ENCODE results near the gene ATG13.

Gene ATG13

DNA sequence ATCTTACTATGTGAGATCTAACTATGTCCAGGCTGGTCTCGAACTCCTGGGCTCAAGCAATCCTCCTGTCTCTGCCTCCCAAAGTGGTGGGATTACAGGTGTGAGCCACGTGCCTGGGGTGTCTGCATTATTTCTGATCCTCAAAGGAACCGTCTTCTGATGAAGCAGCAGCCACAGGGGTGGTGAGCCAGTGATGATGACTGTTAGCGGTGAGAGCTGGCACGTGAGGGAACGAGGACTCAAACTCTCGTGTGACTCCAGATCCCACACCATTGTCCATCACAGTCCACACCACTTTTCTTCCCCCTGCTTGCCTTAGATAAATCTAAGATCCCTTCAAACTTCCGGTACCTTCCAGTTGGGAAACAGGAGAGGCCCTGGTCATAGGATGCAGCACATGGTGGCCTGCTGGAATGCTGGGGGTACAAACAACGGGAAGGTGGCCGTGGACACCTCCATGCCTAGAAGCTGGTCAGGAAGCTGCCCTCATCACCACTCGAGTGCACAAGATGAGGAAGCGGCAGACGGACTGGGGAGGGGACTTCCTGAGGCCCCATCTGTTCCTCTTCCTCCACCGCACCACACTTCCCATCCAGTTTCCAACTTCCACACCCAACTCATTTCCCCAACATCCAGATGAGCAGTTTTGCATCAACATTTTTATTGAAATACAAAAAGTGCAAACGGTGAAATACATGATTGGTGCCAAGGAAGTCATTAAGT, 59.2 kb downstream of the ATG13 start:
- DNase-seq: no peak

DNA sequence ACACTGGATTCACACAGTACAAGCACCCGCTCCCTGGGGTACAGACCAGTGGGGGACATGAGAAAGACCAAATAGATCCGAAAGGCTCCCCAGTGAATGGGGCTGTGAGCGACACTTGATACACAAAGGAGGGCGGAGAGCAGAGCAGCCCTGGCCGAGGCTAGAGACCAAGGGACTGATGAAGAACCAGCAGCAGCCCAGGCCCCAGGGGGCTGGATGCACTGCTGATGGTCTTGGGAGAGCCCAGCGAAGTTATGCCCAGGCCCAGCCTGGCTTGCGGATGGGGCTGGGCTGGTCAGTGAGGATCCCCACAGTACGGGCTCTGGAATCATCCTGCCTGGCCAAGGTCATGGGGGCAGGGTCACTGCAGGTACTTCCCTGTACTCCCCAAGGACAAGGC, 59.8 kb downstream of the ATG13 start:
- DNase-seq: no peak

DNA sequence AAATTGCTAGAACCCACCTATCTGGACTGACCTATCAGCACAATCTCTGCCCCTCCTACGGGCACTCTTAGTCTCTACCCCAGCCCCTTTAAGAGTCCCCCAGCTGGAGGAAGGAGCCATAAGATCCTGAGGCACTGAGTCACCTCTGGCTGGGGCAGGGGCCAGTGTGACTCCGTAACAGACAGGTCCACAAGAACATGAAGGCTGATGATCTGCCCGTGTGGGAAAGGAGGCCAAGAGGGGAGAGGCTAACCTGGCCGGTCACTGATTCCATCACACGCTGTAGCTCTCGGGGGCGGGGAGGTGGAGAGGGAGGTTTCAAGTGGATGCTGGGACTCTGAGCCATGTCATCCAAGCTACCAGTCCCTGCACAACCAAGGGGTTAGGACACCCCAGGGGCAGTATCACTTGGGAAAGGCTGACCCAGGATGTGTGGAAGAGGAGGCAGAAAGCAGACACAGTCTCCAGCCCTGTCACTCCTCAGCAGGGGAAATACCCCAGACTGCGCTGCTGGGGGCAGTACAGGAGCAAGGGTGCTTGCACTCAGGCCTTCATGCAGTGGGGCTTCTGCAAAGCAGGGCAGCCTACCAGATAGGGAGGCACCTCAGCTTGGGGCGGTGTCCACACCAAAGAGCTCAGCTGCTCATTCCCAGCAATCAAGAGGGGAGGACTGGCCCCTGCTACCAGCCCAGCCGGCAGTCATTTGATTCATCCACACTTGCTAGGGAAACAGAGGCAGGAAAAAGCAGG, 60.8 kb downstream of the ATG13 start:
- DNase-seq: no peak

DNA sequence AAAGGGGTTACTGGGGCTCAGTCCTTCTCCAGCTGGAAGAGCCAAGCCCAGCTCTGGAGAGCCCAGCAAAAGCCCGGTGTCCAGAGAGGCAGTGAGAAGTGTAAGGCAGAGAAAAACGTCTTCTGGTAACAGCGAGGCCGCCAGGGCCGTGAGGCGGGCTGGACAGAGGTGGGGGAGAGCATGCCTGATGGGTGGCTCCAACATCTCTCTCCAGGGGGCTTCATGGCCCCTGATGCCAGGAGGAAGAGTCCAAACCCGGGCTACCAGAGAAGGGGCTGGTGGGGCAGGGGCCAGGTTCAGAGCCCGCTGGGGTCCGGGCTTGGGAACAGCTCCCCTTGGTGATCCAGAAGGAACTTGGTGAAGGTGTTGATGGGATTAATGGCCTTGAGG, 61.4 kb downstream of the ATG13 start:
- no peak for DNase-seq

DNA sequence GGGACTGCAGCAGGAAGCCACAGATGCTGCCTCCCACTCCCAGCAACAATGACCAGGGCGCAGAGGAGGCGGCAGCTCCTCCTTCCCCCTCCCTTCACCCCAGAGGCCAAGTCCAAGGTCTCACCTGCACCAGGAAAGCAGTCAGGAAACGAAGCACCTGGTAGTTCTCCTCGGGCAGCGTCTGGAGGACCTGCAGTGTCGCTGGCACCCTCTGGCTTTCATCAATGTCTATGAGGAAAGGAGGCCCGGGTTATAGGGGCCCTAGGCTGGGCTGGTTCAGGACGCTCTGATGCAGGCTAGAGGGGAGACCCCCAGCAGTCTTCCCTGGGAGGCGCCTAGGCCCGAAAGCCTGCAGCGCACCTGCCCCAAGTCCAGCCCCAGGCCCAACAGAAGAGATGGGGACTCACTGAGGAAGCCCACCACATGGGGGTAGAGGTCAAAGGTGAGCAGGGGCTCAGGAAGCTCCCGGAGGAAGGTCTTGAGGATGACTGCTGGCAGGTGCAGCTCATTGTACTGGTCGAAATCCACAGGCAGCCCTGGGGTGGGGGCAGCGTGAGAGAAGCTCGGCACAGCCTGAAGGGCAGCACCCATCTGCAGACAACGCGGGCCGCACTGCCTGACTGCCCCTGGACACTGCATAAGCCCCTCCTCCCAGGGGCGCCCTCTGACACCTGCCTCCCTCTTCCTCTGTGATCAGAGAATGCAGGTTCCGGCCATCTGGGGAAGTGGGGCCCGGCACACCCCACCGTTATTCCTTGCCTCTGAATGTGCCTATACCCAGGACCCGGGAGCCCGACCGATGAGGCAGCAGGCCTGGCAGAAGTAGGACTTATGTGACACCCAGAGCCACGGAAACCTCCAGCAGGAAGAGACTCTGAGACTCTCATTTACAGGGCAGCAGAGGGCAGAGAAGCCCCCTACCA, 62.1 kb downstream of the ATG13 start:
- no peak for DNase-seq

DNA sequence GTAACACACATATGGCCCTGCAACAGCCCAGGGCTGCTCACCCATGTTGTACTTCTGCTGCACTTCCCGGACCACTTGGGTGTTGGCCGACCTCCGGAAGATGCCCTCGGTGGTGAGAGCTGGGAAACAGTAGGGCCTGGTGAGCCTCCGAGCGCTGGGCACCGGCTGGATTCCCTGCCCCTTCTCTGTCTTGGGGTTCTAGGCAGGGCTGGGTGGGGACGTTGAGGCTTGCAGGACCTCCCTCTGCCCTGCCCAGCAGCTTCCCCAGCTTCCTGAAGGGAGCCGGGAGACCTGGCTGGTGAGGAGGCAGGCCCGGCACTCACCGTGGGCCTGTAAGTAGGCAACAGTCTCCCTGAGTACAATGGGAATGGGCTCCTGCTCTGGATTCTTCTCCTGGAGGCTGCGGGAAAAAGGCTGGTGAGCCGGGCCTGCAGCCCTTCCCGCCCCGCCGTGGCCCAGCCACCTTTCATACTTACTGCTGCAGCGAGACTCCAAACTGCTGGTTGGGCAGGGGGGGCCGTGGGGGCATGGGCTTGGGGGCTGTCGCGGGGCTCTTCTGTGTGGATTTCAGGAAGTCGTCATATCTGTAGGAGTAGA, 62.9 kb downstream of the ATG13 start:
- no peak for DNase-seq

DNA sequence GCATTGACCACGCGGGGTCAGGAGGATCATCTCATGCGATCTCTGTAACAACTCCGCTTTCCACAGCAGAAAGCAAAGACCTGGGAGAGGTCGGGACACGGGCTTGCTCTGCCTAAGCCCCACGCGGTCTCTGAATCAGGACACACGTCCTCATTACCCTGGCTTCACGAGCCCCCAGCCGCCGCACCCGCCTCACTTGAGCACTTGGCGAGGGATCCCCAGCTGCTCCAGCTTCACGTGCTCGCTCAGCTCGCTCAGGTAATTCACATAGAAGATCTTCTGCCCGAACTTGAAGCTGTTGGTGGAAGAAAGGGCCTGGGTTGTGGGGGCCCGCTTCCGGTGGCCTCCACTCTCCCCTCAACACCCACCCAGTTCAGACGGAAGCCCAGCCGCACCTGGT, 63.5 kb downstream of the ATG13 start:
- no peak for DNase-seq

DNA sequence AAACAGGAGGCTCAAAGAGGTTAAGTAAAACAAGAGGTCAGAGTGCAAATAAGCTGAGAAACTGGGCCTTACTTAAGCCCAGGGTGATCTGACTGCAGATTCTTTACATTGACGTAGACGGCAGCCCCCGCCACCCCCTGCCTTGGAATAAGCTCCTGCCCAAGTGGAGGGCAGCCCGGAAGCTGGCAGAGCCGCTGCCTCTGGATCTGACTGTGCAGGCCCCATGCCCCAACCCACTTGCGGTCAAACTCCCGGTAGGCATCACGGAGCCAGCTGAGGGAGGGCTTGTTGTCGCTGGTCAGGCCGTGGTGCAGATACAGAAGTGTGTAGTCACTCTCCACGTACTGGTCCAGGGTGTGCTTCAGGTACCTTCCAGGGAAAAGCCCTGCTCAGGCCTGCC, 64.5 kb downstream of the ATG13 start:
- DNase-seq: no peak

DNA sequence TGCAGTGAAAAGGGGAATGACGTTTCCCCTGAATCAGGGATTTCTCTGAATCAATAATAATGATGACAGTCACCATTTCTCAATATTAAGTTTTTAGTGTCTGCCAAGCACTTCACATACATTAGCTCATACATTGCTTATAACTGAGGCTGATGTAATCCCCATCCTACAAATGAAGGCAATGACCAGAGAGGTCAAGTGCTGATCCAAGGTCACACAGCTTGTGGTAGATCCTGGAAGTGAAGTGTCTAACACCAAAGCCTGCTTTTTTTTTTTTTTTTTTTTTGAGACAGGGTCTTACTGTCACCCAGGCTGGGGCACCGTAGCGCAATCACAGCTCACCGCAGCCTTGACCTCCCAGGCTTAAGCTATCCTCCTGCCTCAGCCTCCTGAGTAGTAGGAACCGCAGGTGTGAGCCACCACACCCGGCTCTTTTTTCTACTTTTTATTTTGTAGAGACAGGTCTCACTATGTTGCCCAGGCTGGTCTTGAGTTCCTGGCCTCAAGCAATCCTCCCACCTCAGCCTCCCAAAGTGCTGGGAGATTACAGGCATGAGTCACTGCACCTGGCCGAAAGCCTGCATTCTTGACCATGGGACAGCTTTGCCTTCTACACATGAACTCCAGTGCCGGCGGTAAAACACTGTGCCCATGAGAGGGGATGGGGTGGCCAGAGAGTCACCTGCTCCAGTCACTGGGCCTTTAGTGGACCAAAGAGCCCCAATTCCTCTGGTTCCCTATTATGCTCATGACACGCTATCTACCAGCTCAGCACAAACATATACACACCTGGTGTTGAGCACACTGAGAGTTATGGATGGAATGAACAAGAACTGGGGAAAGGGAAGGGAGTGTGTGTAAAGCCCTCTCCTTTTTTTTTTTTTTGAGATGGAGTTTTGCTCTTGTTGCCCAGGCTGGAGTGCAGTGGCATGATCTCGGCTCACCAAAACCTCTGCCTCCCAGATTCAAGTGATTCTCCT, 65.7 kb downstream of the ATG13 start:
- no peak for DNase-seq

DNA sequence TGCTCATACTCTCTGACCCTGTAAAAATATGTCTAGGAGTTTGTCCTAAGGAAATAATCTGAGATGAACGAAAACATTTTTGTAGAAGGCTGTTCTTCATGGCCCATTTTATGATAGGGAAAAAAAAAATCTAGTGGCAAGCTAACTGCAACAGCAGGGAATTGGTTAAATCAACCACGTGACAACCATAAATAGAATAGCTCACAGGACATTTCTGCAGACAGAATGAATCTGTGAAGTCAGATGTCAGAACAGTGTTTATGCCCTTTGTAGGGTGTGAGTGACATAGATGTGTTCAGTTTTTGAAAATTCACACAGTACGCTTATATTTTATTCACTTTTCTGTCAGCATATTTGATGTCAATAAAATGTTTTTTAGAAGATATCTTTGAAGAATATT, 67.0 kb downstream of the ATG13 start:
- no peak for DNase-seq

DNA sequence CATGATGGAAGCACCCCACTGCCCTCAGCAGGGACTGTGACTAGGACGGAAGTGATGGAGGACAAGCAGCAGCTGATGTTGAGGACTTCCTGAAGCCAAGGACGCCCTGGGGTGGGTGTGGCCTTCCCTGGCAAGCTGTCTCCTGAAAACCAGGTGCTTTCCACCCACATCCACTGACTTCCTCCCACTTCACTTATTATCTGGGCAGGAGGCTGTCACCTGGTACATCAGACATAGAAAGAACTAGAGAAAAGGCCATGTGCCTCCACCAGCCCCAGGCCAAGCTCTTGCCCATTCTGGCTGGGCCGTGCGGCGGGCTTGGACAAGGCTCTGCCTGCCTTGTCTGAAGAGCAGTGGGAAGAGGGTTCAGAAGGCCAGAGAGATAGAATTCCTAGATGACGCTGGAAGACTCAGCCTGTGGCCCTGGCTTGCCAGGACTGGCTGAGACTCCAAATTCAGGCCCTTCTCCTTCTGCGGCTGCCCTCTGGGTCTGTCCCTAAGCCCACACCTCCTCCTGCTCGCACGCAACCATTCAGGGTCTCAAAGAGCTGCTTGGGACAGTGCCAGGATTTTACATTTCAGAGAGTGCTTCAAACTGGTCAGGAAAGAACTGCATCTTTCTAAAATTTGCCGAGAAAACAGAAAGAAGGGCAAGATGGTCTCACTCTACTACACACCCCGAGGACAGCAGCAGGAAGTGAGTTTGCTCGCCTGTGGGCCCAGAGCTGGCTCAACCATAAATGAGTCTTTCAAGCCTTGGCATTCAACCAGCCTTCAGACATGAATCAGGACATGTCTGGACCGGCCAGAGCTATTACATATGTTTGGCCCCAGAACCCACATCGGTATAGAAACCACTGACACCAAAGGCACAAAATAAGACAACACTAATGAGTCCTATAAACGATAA, 69.8 kb downstream of the ATG13 start:
- no peak for DNase-seq

DNA sequence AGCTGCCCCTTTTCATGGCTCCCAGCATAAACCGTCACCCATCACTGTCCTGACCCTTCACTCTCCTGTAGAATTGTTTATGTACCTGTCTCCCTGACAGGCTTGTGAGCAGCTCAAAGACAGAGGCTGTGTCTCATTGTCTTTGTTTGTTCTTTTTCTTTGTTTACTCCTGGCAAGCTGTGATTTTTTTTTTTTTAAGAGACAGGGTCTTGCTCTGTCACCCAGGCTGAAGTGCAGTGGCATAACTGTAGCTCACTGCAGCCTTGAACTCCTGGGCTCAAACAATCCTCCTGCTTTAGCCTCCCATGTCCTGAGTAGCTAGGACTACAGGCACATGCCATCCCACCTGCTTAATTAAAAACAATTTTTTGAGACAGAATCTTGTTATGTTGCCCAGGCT, 73.3 kb downstream of the ATG13 start:
- DNase-seq: no peak

DNA sequence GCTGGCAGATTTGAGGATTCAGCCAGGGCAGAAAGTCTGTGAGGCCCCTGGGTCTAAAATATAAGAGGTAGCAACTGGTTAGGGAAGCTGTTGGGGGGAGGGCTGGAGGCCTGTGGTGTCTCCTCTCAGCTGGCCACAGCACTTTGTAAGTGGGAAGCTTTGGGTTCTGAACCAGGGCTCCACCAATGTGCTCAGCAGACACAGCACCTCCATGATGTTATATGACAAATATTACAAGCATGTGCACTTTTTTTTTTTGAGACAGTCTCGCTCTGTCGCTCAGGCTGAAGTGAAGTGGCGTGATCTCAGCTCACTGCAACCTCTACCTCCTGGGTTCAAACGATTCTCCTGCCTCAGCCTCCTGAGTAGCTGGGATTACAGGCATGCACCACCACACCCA, 75.1 kb downstream of the ATG13 start:
- DNase-seq: no peak

DNA sequence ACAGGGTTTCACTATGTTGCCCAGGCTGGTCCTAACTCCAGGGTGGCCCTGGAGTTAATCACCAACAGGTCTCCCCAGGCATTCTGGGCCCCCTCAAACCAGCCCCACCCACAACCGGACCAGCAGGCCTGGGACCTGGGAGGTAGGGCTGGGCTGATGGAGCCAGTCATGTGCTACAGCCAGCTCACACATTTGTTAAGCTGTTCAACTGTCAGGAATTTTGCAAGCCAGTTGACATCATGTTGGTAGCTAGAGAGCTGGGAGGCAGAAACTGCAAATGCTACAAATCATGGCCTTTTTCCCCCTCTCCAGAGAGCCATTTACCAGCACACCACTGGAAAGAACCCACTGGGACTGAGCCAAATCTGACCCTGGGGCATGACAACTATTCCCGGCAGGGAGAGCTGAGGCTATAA, 76.3 kb downstream of the ATG13 start:
- no peak for DNase-seq

DNA sequence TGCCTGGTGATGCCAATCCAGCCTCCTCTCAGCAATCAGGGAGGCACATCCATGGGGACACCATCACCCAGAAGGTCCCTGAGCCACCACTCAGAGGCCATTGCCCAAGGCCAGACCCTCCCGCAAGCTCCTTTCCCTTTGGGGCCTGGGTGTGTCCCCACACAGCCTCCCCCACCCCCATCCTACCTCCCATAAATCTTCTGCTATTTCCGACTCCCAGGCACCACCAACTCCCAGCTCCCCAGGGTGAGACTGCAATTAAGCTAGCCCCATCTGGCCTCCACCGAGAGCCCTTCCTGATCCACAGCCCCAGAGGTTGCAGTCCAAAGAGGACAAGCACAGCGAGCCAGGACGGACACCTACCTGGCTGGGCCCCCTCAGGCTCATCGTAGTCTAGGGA, 76.7 kb downstream of the ATG13 start:
- DNase-seq: no peak

DNA sequence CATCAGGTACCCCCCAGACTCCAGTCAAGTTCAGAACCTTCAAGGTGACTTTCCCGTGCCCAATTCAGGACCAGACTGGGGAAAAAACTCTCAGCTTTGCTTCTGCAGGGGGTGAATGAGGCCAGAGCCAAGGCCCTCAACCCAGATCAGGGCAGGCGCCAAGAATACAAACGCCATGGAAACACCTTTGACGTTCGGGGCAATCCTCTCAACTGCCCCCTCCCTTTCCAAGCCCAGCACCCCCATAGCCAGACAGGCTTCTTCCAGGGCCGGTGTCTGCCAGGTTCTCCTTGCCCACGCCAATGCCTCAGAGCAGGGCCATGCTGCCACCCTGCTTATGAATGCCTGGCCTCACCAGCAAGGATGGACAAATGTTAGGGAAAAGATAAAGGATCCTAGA, 77.3 kb downstream of the ATG13 start:
- no peak for DNase-seq

DNA sequence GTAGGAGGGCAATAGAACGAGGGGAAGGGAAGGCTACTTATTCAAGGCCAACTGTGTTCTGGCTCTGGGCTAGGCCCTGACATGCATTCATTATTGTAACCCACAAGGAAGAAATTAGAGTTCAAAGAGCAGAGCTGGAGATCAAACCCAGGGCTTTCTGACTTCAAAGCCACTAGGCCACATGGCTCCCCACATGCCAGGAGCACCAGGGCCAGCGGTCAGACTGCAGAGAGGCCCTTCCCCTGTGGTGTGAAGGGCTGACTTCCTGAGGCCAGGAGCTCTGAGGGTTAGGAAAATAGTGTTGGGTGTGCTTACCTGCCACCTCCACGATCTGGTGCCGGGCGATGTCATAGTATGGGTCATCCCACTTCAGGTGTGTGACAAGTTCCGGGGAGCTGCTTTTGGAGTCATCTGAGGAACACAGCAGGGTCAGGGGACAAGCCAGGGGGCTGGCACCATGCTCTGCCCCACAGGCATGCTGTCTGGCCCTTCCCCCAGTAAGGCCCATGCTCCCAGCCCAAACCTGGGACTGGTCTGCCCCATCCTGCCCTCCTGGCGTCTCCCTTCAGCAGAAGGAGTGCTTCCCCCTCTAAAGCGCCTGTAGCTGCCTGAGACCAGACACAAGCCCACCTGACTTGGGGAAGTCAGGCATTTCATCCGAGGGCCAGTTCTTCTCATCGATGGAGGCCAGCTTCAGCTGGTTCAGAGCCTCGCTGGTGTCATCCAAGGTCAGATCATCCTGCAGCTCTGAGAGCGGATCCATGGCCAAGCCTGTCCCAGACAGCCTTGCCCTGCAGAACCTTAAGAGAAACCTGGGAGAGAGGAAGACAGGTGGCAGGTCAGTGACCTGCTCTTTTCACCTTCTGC, 78.2 kb downstream of the ATG13 start:
- DNase-seq: no peak

DNA sequence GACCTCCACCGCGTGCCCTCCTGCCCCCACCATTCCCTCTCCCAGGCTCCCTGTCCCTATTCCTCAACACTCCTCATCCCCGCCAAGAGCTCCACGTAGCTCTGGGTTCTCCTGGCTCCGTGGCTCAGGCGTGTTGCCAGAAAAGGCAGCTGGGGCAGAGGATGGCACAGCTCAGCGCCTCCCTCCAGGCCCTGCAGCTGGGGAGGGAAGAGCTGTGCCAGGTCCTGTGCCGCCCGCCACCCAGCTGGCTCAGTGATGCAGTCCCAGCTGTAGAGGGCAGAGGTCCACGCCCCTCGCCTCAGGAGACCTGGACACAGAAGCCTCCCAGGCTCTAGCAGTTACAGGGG, 78.8 kb downstream of the ATG13 start:
- DNase-seq: no peak

DNA sequence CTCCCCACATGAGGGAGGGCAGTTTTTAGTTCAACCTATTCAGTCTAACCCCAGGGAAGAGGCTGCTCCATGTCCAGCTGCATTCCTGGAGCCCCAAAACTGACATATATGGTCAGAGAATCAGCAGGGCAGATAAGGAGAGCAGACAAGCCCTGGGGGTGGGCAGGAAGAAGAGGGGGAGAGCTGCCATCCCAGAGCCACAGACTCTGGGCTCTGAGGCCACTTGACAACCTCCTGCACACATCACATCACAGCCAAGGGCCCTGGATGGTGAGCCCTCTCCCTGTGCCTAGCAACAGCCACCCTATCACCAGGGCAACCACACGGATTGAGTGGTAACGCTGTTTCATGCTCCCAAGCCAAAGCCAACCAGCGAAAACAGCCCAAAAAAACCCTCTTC, 80.0 kb downstream of the ATG13 start:
- no peak for DNase-seq

DNA sequence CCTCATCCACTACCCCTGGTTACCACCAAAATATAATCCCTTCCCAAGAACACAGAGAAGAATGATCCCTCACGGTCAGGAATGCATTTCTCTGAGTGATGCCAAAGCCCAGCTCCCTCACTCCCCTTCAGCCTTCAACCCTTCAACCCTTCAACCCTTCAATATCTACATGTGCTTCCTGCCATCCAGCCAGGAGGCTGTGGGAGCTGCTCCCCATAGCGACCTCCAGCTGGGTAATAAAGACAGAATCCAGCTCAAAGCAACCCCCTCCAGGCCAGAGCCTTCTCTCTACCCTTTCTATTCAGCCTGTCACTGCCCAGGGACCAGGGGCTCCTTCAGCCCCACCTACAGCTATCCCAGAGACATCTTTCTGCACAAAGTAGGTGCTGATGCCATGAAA, 80.4 kb downstream of the ATG13 start:
- DNase-seq: no peak
